HCT116 (cell line): ENCODE results near the gene AGAP2. TPM values are rescaled to one million over a fixed set of nuclear protein-coding genes. Genes with fewer than 3 reads are reported as not detected.

Source experiments
- ATAC-seq: fragments of 200-7000 bp; cut with Tn5 transposase; 2 replicates; pipeline ENCODE4 v1.9.1; 2020; ENCODE audit warnings: mild to moderate bottlenecking, moderate library complexity
- BruUV-seq: library from RNA; stranded (reverse); fragments of 400-500 nt; replicated peaks from 2 replicates; lab custom pipeline; 2021; lab: Mats Ljungman, UMichigan
- CTCF ChIA-PET: fragments of 300-600 bp; sonication (Branson Sonifier 250); formaldehyde crosslinking; loops from one replicate; lab custom pipeline; 2021; ENCODE audit warnings: antibody characterized with exemption; lab: Charles Lee
- POLR2A ChIA-PET: fragments of 300-600, 350-600 bp; sonication (Branson Sonifier 250); formaldehyde crosslinking; loops from one replicate; lab custom pipeline; 2021; ENCODE audit warnings: antibody characterized with exemption; lab: Charles Lee
- RAD21 ChIA-PET, 2 experiments: fragments of 300-600 bp; sonication (Branson Sonifier 250); formaldehyde crosslinking; loops; one replicate each; lab custom pipeline; 2023; ENCODE audit warnings: low total read pairs in 2 of 2; ENCODE audit not compliant: uncharacterized antibody in 2 of 2, unreplicated experiment in 2 of 2, low non-redundant PET in 1 of 2; lab: Charles Lee
- DNase-seq: peaks from one replicate; pipeline ENCODE4 v3.0.0-alpha.2; 2010; ENCODE audit warnings: low read depth, low spot score
- H2AFZ ChIP-seq: fragments of 200-600 bp; shearing (Covaris generic), sonication (generic); 2 replicates; pipeline ENCODE4 v1.6.1; 2017; ENCODE audit warnings: low read depth, mixed run types, mixed read lengths, antibody characterized with exemption, low read length; ENCODE audit not compliant: poor library complexity, severe bottlenecking
- H3K27ac ChIP-seq: 2 replicates; pipeline ENCODE4 v1.5.1; 2012; ENCODE audit warnings: low read depth, low read length
- H3K27me3 ChIP-seq: fragments of 200-600 bp; sonication (generic); 2 replicates; pipeline ENCODE4 v1.6.1; 2016; ENCODE audit warnings: mixed run types, low read length, mixed read lengths; ENCODE audit not compliant: insufficient read depth
- H3K36me3 ChIP-seq, 2 experiments: fragments of 200-500 bp in 1 of 2; fragments of 200-600 bp in 1 of 2; sonication (Bioruptor generic) in 1 of 2; sonication (generic) in 1 of 2; 2 replicates each; pipeline versions ENCODE4 v1.5.1 to v1.6.1; 2014 to 2016; ENCODE audit warnings: low read length in 2 of 2, inconsistent platforms in 1 of 2, mixed read lengths in 1 of 2, mixed run types in 1 of 2; ENCODE audit not compliant: insufficient read depth in 2 of 2, control insufficient read depth in 1 of 2
- H3K4me1 ChIP-seq, 2 experiments: fragments of 200-600 bp in 1 of 2; sonication (generic) in 1 of 2; 2 replicates each; pipeline versions ENCODE4 v1.5.1 to v1.6.1; 2012 to 2017; ENCODE audit warnings: low read length in 2 of 2, inconsistent platforms in 1 of 2, mild to moderate bottlenecking in 1 of 2, mixed read lengths in 1 of 2, mixed run types in 1 of 2, moderate library complexity in 1 of 2; ENCODE audit not compliant: insufficient read depth in 2 of 2, control insufficient read depth in 1 of 2
- H3K4me2 ChIP-seq: fragments of 200-600 bp; sonication (generic); 2 replicates; pipeline ENCODE4 v1.6.1; 2017; ENCODE audit warnings: mixed run types, low read length, mixed read lengths
- H3K4me3 ChIP-seq, 2 experiments: fragments of 200-600 bp in 1 of 2; sonication (generic) in 1 of 2; replicated peaks in 1 of 2; 2 replicates each; pipeline ENCODE4 v1.5.1; 2011 to 2016; ENCODE audit warnings: low read length in 2 of 2, control low read depth in 1 of 2, low read depth in 1 of 2, mild to moderate bottlenecking in 1 of 2, mixed read lengths in 1 of 2, mixed run types in 1 of 2
- H3K79me2 ChIP-seq: fragments of 200-600 bp; sonication (generic); 2 replicates; pipeline ENCODE4 v1.6.1; 2017; ENCODE audit warnings: mild to moderate bottlenecking, mixed run types, low read length, moderate library complexity, mixed read lengths; ENCODE audit not compliant: insufficient read depth
- H3K9ac ChIP-seq: fragments of 200-600 bp; sonication (generic); 2 replicates; pipeline ENCODE4 v1.6.1; 2016; ENCODE audit warnings: low read length, mixed read lengths
- H3K9me2 ChIP-seq: fragments of 200-600 bp; sonication (generic), shearing (Covaris generic); 2 replicates; pipeline ENCODE4 v1.6.1; 2017; ENCODE audit warnings: mixed run types, mild to moderate bottlenecking, moderate library complexity; ENCODE audit not compliant: insufficient read depth
- H3K9me3 ChIP-seq, 2 experiments: fragments of 200-500 bp in 1 of 2; fragments of 200-600 bp in 1 of 2; sonication (Bioruptor generic) in 1 of 2; sonication (generic) in 1 of 2; 2 replicates each; pipeline ENCODE4 v1.6.1; 2014 to 2017; ENCODE audit warnings: low read length in 2 of 2, mixed read lengths in 2 of 2, inconsistent platforms in 1 of 2, low read depth in 1 of 2, mild to moderate bottlenecking in 1 of 2, mixed run types in 1 of 2, moderate library complexity in 1 of 2; ENCODE audit not compliant: control insufficient read depth in 1 of 2, insufficient read depth in 1 of 2
- H4K20me1 ChIP-seq: fragments of 200-600 bp; sonication (generic), shearing (Covaris generic); 2 replicates; pipeline ENCODE4 v1.6.1; 2017; ENCODE audit warnings: mixed run types, mild to moderate bottlenecking, moderate library complexity; ENCODE audit not compliant: insufficient read depth
- ATF3 ChIP-seq: IDR thresholded peaks from 2 replicates; pipeline ENCODE4 v1.6.1; 2012
- CBX3 ChIP-seq: IDR thresholded peaks from 2 replicates; pipeline ENCODE4 v1.6.1; 2012; ENCODE audit warnings: low read depth
- CTCF ChIP-seq, 3 experiments: fragments of 200-600 bp in 1 of 3; sonication (generic) in 1 of 3; IDR thresholded peaks in 2 of 3; conservative IDR thresholded peaks in 1 of 3; 2 replicates each; pipeline ENCODE4 v1.5.1; 2012 to 2017; ENCODE audit warnings: low read depth in 2 of 3, low read length in 2 of 3, antibody characterized with exemption in 1 of 3, borderline replicate concordance in 1 of 3, control low read depth in 1 of 3, mild to moderate bottlenecking in 1 of 3, mixed read lengths in 1 of 3, mixed run types in 1 of 3, moderate library complexity in 1 of 3; ENCODE audit not compliant: insufficient read depth in 1 of 3
- EZH2phosphoT487 ChIP-seq: fragments of 200-600 bp; IDR thresholded peaks from 2 replicates; pipeline ENCODE4 v1.6.1; 2018; ENCODE audit warnings: antibody characterized with exemption, borderline replicate concordance
- MAX ChIP-seq: IDR thresholded peaks from 2 replicates; pipeline ENCODE4 v1.6.1; 2012
- RAD21 ChIP-seq: IDR thresholded peaks from 2 replicates; pipeline ENCODE4 v1.6.1; 2012; ENCODE audit warnings: low read depth, mild to moderate bottlenecking
- SP1 ChIP-seq: IDR thresholded peaks from 2 replicates; pipeline ENCODE4 v1.6.1; 2012; ENCODE audit warnings: low read depth
- TCF7L2 ChIP-seq: IDR thresholded peaks from 2 replicates; pipeline ENCODE4 v1.7.0; 2011; ENCODE audit warnings: borderline replicate concordance, inconsistent platforms; ENCODE audit not compliant: insufficient read depth, insufficient read length; ENCODE audit errors: extremely low read depth
- YY1 ChIP-seq: IDR thresholded peaks from 2 replicates; pipeline ENCODE4 v1.6.1; 2011; ENCODE audit warnings: low read length, low read depth, moderate library complexity, mild to moderate bottlenecking; ENCODE audit not compliant: insufficient replicate concordance; ENCODE audit errors: extremely low read depth
- intact Hi-C: fragments of 100-400 bp; cut with micrococcal nuclease; formaldehyde crosslinking; loops from 2 replicates; pipeline ENCODE4 v1.10.0; 2022
- total RNA-seq: library from RNA; stranded (reverse); gene quantifications from one replicate; pipeline ENCODE4 v1.2.1, GENCODE V29; 2021; ENCODE audit not compliant: unreplicated experiment

AGAP2 gene
- total RNA-seq, 1 experiment from 2014 or later: 15.8 TPM

- ATAC-seq: no peak
- Histone ChIP-seq H3K9ac (peak overlapping the region; percentile 69), H3K9me2 (no peaks in the 10 kb centered on the region), H3K9me3 (no peaks in the 10 kb centered on the region), H3K36me3 (no peaks in the 10 kb centered on the region), H3K4me3 (peak overlapping the region; percentile 71 to 79), H3K4me1 (peaks cover 10 to 31% of the 10 kb centered on the region in 2 experiments; a peak in 3 of 4 replicates), H4K20me1 (no peaks in the 10 kb centered on the region), H2AFZ (no peak overlapping the region), H3K4me2 (peak overlapping the region; percentile 87), H3K79me2 (no peaks in the 10 kb centered on the region), H3K27me3 (no peaks in the 10 kb centered on the region), H3K27ac (0 out of 2 replicates have a peak overlapping the region, but pooled peaks have one; percentile 46)
- no peak for TF ChIP-seq TCF7L2
- no peak for TF ChIP-seq ATF3
- no peak for TF ChIP-seq EZH2phosphoT487
- no peak for TF ChIP-seq YY1
- TF ChIP-seq RAD21: no peak
- TF ChIP-seq MAX: no peak
- TF ChIP-seq CTCF (IDR thresholded peaks at IDR 0.05 in 2 of 3, conservative IDR thresholded peaks at IDR 0.05 in 1 of 3; ENCODE audit: borderline replicate concordance in 1 of 3, insufficient read depth in 1 of 3, low read depth in 2 of 3, low read length in 2 of 3): no peak
- no peak for TF ChIP-seq SP1
- TF ChIP-seq CBX3: no peak
- ChIA-PET CTCF (interaction anchor here (0.6 to 1.8 kb wide), 3 partner anchors 15 to 158 kb away, joined by 3 to 13 read pairs (median 11); no protein-coding TSS in a partner anchor), RAD21 (no interaction called here), POLR2A (interaction anchor here (1.9 kb wide), 1 partner anchor 15 kb away, joined by 5 read pairs; no protein-coding TSS in a partner anchor)
- no peak for DNase-seq
- BruUV-seq: no TSS peak
- intact Hi-C loops: no loop called here
Measured at GRCh38 chr12:57740656-57741412, 2.3 kb upstream of the AGAP2 start.
